GM18517 (cell line): Measurements from ENCODE around the gene GGA1.
"Not testable (repeated sequence)": the region's sequence is repeated elsewhere in the genome, so short reads cannot be mapped to it uniquely, and the experiment has no call there.

ENCODE experiments used
- ATAC-seq: cut with Tn5 transposase; IDR thresholded peaks from one replicate; pipeline ENCODE4 v1.9.1; 2021; ENCODE audit warnings: mild to moderate bottlenecking, moderate library complexity; ENCODE audit not compliant: unreplicated experiment

Gene GGA1

DNA sequence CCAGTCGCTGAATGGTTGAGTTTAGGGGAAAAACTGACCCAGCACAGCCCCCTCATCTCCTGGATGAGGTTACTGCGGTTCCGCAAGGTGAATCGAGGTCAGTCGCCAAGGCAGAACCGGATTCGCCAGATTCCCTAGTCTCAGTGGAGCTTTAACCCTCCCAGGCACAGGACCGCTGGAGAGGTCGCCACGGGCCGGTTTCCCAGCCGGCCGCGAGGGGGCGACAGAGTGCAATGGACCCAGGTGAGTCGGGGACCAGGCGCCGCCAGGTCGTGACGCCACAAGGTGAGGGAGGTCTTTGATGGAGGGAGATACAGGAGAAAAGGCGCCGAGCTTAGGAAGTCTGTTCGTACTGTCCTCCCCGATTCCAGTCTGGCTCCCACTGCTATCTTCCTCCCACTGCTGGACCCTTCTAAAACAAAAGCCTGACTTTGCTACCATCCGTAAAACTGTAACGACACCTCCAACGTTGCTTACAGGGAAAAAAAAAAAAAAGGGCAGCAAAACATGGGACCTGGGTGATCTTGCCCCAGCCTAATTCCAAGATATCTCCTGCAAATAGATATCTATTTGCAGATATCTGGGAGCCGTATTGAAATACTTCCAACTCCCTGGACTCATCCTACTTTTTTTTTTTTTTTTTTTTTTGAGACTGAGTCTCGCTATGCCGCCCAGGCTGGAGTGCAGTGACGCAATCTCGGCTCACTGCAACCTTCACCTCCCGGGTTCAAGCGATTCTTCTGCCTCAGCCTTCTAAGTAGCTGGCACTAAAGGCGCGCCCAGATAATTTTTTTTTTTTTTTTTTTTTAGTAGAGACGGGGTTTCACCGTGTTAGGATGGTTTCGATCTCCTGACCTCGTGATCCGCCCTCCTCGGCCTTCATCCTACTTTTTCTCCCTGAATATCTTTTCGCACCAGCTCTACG lies 1.4 kb upstream of the GGA1 start:
- no peak for ATAC-seq

DNA sequence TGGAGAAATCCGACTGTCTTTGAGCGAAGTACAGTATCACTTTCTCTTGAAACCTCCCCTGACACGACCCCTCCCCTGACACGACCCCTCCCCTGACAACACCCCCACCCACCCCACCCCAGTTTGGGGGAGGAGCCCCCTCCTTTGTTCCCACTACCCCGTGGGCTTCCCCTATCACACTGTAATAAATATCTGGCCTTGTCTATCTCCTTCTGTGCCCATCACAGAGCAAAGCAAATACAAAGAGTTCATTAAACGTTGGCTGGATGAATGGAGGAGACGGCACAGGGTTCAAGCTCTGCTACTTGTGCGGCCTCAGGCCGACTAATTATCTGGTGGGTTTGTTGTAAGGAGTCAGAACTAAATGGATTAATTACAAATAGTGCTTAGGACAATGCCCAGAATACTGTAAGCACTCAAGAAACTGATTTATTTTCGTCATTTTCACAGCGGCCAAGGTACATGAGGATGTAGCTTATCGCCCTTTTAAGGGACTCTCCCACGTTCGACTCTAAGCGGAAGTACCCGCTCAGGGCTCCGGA lies 628 bp upstream of the GGA1 start:
- no peak for ATAC-seq

DNA sequence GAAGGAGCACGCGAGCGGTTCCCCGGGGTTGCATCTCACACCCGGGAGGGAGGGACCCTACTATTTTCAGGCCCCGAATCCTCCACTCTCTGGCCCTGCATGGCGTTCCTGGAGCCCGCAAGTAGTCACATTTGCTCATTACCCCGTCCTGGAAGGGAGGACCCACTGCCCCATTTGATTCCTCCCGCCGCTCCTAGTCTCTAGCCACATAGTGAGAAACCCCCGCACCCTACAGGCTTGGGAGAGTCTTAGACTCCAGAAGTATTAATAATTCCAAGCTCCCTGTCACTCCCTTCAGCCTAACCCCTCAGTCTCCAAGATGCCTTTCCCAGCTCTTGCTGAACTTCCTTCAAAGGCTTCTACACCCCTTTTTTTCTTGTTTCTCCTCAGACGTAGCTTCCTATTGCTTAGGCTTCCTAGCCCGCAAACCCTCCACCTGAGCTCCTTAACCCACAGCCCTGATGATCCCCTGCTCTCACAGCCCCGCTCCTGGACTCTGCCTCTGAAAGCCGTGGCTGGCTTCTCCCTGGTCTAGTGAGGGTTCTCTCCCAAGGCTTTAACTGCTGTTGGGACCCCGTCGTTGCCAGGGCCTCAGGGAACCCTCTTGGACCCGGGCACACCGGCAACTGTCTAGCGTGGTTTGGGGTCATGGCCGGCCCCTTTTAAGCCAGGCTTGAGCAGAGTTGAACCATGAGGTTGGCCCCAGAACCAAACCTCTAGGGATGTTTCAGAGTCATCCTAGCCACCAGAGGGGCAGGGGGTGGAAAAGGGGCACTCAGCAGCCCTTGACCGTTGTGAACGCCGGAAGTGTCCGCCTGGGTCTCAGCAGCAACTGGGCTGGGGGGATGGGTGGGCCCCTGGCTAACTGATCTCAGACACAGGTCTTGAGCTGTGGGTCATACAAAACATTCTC lies 862 bp downstream of the GGA1 start:
- no peak for ATAC-seq

DNA sequence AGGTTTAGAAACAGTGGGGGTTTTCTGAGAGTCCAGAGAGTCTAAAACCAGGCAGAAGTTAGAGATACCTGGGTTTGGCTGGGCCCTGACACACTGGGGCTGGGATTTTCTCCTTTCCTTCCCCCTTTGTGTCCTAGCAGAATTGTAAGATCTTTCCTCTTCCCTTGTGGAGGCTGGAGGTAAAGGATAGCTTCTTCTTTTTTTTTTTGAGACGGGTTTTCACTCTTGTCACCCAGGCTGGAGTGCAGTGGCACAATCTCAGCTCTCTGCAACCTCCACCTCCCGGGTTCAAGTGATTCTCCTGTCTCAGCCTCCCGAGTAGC lies 1.5 kb downstream of the GGA1 start:
- not testable (repeated sequence) for ATAC-seq

DNA sequence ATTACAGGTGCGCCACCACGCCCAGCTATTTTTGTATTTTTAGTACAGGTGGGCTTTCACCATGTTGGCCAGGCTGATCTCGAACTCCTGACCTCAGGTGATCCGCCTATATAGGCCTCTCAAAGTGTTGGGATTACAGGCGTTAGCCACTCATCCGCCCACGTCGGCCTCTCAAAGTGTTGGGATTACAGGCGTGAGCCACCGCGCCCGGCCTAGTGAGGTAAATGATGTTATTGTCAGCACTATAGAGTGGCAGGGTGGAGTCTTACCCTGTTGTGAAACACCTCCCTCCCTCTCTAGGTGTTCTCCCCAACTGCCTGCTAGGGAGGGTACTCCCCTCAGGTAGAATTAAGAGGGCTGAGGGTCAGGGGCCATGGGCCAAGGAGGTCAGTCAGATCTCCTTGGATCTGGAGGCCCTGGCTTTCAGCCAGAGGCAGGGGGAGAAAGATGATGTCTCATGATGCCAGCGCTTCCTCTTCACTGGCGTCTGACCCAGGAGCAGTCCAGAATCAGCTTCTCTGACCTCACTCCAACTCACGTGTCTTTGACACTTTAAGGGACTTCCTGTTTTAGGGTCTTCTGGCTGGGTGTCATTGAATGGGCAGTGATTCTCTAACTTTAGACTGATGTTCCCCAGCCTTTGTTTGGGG lies 2.0 kb downstream of the GGA1 start:
- ATAC-seq: no peak

DNA sequence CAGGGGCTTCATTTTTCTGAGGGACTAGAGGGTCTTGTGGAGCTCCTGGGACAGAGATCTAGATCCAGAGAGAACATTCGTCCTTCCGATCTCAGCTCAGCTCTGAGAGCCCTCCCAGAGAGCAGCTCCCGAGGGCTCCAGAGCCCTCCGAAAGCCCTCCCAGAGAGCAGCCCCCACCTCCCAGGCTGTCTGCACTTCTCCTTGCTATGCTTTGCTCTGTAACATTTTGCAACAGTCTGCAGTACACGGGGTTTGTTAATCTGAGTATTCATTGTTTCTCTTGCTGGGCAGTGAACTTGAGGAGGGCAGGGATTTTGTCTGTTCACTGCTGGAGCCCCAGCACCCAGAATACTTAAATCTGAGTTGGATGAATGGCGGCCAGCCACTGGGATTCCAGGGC lies 2.6 kb downstream of the GGA1 start:
- ATAC-seq: no peak

DNA sequence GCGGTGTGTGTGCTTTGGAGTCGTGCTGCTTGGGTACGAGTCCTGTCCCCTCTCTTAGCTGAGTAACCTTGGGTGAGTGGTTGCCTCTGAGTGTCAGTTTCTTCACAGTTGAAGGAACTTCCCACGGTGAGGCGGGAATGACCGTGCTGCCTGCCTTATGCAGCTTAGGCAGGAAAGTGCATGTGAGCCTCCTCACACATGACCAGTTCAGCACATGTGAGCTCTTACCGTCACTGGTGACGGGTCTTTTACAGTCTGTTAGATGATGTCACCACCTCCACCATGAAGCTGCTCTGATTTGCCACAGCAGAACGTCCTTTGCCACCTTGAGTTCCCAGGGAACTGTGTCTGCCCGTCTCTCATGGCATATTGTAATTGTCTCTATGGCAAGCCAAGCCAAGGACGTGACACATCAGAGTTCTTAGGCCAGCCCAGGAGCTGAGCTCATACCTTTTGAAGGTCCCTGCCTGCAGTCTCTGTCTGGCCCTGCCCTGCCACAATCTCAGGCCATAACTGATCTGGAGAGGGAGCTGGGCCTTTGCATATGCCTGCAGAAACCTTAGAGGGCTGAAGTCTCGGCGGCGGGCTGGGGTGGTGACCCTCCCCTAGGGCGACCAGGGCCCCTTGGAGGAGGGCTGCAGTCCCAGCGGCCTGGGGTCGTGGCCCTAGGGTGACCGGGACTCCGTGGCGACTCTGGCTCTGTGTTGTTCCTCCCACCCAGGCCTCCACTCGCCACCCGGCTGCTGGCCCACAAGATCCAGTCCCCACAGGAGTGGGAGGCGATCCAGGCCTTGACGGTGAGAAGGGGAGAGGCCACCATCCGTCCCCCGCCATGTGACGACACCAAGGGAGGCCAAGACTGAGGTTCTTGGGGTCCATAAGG lies 7.8 kb downstream of the GGA1 start:
- ATAC-seq: no peak

DNA sequence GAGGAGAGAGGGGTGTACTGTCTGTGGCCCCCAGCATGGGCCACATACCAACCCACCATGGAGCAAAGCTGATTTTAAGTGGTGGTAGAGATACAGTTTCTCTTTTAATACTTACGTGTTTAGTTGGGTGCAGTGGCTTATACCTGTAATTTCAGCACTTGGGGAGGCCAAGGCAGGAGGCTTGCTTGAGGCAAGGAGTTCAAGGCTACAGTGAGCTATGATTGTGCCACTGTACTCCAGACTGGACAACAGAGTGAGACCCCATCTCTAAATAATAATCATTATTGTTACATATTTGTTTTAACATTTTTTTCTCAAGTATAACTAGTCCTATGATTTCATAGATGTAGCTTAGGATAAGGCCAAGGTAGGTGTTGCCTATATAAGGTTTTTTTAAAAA lies 8.8 kb downstream of the GGA1 start:
- ATAC-seq: no peak

DNA sequence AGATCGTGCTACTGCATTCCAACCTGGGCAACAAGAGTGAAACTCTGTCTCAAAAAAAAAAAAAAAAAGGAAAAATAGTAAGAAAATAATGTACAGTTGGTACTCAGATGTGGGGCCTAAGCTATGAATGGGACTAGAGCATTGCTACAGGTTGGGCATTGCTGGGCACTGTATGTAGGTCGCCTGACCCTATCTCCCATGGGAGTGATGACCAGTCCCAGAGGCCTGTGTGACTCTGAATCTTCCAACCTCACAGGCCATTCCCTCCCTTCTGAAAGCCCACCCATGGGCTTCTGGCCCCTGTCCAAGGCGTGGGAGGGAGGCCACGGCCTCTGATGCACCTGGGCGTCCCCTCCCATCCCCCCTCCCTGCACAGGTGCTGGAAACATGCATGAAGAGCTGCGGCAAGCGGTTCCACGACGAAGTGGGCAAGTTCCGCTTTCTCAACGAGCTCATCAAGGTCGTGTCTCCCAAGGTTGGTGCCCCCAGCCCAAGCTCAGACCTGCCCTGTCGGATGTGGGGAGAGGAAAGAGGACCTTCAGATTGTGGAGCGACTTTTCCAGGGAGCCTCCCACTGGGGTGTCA lies 9.5 kb downstream of the GGA1 start:
- ATAC-seq: no peak

DNA sequence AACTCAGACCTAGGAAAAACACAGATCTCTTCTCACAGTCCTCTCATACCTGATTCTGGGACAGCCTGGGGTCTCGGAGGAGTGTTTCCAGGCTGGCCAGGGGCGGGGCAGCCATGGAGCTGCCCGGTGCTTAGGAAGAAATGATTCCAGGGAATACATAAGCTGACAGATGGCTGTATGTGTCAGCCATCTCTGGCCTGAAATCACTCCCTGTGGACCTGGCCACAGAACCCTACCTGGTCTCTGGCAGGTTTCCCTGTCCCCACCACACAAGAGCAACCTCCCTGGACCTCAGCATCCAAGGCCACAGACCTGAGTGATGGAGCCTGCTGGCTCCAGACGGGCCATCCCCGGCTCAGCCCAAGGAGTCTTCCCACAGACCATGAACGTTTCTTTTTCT lies 10.0 kb downstream of the GGA1 start:
- no peak for ATAC-seq

DNA sequence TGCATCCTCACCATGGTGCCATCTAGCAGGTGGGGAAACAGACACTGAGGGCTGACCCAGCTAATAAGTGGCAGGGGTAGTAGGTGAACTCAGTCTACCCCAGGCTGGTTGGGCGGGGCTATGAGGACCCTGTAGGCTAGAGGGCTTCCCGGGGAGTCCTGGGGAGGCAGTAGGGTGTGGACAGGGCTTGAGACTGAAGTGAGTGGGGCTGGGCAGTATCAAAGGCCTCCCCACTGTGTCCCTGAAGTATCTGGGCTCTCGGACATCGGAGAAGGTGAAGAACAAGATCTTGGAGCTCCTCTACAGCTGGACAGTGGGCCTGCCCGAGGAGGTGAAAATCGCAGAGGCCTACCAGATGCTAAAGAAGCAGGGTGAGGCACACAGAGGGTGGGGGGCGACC lies 11.4 kb downstream of the GGA1 start:
- ATAC-seq: no peak

DNA sequence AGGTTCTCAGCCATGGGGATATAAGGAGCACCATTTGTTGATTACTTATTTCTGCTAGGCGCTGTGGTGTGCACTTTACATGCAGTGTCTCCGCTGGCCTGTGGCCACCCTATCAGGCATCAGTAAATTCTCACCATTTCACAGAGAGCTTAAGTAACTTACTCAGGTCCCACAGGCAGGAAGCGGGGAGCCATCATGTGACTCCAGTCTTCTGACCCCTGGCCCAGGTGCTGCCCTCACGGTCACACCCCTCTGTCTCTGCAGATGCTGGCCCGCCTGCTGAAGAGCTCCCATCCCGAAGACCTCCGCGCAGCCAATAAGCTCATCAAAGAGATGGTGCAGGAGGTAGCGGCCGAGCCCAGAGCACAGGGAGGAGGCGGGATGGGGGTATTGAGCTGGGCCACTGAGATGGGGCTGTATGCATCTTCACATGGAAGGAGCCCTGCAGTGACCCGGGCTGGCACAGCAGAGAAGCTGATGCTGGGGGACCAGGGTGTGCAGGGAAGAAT lies 12.8 kb downstream of the GGA1 start:
- ATAC-seq: no peak

DNA sequence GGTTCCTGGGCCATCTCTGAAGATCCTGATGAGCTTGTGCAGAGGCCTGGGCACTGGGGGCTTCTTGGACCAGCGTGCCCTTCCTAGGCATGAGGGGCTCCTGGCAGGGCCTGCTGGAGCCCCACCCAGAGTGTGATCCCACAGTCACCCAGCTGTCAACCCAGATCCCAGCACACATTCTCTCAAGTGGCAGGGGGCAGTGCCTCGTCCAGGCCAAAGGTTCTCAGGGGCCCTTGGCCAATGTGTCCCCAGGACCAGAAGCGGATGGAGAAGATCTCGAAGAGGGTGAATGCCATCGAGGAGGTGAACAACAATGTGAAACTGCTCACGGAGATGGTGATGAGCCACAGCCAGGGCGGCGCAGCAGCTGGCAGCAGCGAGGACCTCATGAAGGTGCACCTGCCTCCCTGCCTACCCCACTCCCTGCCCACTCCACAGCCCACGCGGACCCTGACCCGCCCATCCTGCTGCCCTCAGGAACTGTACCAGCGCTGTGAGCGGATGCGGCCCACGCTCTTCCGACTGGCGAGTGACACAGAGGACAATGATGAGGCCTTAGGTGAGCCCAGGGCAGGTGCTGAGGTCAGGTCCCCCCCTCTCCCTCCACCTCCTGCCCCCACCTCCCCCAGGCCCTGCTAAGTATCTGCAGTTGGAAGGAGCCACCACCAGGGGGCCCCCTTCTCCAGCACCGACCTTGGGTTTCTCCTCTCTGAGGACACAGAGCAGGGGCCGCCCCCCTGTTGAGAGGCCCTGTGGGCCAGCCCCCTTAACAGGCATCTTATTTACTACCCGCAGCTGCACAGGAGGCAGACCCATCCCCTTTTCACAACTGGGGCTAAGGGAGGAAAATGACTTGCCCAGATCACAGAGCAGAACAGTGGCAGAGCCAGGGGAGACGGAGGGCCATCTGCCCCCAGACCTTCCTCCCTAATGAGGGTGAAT lies 14.7 kb downstream of the GGA1 start:
- ATAC-seq: no peak

DNA sequence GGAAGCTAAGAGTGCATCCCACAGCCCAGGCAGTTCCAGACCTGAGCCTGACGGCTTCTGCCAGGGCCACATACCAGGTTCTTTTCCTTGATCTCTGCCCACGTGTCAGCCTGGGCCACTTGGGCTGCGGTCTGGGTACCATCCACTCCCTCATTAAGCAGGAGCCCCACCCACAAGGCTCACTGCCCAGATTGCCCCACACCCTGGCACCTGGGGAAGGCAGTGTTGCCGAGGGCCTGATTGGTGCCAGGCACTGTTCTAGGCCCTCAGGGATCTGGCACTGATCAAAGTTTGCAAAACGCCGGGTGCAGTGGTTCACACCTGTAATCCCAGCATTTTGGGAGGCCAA lies 15.4 kb downstream of the GGA1 start:
- no peak for ATAC-seq

DNA sequence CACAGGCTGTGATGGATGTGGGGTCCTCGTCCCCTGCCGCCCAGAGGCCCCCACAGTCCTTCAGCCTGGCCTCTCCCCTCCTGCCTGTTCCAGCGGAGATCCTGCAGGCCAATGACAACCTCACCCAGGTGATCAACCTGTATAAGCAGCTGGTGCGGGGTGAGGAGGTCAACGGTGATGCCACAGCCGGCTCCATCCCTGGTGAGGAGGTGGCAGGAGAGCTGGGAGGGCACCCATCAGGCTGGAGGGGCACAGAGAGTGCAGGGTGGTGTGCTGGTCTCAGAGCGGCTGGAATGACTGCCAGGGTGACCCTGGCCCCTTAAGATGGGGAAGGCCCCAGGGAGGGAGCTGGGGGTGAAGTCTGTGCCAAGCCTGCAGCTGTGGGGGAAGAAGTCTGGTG lies 16.2 kb downstream of the GGA1 start:
- no peak for ATAC-seq

DNA sequence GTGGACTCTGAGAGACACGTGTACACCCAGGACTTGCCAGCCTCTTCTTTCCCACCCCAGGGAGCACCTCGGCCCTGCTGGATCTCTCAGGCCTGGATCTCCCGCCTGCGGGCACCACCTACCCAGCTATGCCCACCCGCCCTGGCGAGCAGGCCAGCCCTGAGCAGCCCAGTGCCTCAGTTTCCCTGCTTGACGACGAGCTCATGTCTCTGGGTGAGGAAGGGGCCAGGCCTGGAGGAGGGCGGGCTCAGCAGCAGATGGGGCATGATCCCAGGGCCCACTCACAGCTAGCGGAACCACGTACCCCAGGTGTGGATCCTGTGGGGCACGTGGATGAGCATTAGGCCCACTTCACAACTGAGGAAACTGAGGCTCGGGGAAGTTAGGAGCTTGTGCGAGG lies 17.1 kb downstream of the GGA1 start:
- no peak for ATAC-seq

DNA sequence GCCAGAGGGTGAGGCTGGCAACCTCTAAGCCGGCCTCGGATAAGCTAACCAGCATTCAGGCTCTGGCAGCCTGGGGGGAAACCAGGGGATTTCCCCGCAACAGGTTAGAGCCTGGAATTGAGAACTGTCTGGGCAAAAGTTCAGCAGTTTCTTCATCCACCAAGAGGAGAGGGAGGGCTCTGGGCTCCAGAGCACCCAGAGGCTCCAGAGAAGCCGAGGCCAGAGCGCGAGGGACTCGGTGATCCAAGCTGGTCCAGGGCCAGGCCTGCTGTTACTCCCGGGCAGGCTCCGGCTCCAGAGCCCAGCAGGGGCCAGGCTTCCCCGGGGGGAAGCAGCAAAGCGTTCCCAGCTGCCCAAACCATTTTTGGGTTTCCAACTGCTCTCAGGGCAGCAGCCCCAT lies 17.5 kb downstream of the GGA1 start:
- no peak for ATAC-seq

DNA sequence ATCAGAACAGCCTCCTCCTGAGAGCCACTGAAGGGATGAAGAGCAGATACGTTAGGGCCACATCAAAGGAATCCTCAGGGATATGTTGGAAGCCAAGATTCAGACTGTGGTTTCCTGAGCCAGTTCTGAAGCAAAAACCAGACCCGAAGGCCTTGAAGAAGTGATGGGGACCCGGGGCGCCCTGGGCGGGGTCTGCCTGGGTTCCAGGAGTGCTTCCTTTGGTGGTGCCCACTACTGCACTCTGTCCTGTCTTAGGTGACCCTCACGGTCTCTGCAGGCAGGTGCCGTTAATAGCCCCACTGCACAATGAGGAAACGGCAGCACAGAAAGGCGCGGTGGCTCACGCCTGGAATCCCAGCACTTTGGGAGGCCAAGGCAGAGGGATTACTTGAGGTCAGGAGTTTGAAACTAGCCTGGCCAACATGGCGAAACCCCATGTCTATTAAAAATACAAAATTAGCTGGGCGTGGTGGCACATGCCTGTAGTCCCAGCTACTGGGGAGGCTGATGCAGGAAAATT lies 18.0 kb downstream of the GGA1 start:
- no peak for ATAC-seq

DNA sequence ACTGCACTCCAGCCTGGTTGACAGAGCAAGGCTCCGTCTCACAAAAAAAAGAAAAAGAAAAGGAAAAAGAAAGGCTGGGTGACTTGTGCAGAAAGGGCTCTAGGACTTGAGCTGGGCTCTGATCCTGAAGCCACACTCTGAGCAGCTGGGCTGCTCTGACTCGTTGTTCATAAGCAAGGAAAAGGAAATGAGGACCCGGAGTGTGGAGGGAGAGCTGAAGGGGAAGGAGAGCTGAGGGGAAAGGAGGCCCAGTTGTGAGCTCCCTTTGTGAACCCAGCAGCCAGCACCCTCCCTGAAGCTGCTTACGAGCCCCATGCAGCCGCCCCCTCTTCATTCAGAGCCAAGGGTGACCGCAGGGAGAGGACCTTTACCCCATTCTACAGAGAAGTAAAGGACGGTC lies 18.5 kb downstream of the GGA1 start:
- no peak for ATAC-seq
